HCT116 (cell line): ENCODE results near the gene SIX5. TPM values are rescaled to one million over a fixed set of nuclear protein-coding genes. Genes with fewer than 3 reads are reported as not detected.

ENCODE experiments used
- ATAC-seq: fragments of 200-7000 bp; cut with Tn5 transposase; 2 replicates; pipeline ENCODE4 v1.9.1; 2020; ENCODE audit warnings: mild to moderate bottlenecking, moderate library complexity
- BruUV-seq: library from RNA; stranded (reverse); fragments of 400-500 nt; replicated peaks from 2 replicates; lab custom pipeline; 2021; lab: Mats Ljungman, UMichigan
- CTCF ChIA-PET: fragments of 300-600 bp; sonication (Branson Sonifier 250); formaldehyde crosslinking; loops from one replicate; lab custom pipeline; 2021; ENCODE audit warnings: antibody characterized with exemption; lab: Charles Lee
- POLR2A ChIA-PET: fragments of 300-600, 350-600 bp; sonication (Branson Sonifier 250); formaldehyde crosslinking; loops from one replicate; lab custom pipeline; 2021; ENCODE audit warnings: antibody characterized with exemption; lab: Charles Lee
- RAD21 ChIA-PET, 2 experiments: fragments of 300-600 bp; sonication (Branson Sonifier 250); formaldehyde crosslinking; loops; one replicate each; lab custom pipeline; 2023; ENCODE audit warnings: low total read pairs in 2 of 2; ENCODE audit not compliant: uncharacterized antibody in 2 of 2, unreplicated experiment in 2 of 2, low non-redundant PET in 1 of 2; lab: Charles Lee
- DNase-seq: peaks from one replicate; pipeline ENCODE4 v3.0.0-alpha.2; 2010; ENCODE audit warnings: low read depth, low spot score
- H2AFZ ChIP-seq: fragments of 200-600 bp; shearing (Covaris generic), sonication (generic); 2 replicates; pipeline ENCODE4 v1.6.1; 2017; ENCODE audit warnings: low read depth, mixed run types, mixed read lengths, antibody characterized with exemption, low read length; ENCODE audit not compliant: poor library complexity, severe bottlenecking
- H3K27ac ChIP-seq: 2 replicates; pipeline ENCODE4 v1.5.1; 2012; ENCODE audit warnings: low read depth, low read length
- H3K27me3 ChIP-seq: fragments of 200-600 bp; sonication (generic); 2 replicates; pipeline ENCODE4 v1.6.1; 2016; ENCODE audit warnings: mixed run types, low read length, mixed read lengths; ENCODE audit not compliant: insufficient read depth
- H3K36me3 ChIP-seq, 2 experiments: fragments of 200-500 bp in 1 of 2; fragments of 200-600 bp in 1 of 2; sonication (Bioruptor generic) in 1 of 2; sonication (generic) in 1 of 2; 2 replicates each; pipeline versions ENCODE4 v1.5.1 to v1.6.1; 2014 to 2016; ENCODE audit warnings: low read length in 2 of 2, inconsistent platforms in 1 of 2, mixed read lengths in 1 of 2, mixed run types in 1 of 2; ENCODE audit not compliant: insufficient read depth in 2 of 2, control insufficient read depth in 1 of 2
- H3K4me1 ChIP-seq, 2 experiments: fragments of 200-600 bp in 1 of 2; sonication (generic) in 1 of 2; 2 replicates each; pipeline versions ENCODE4 v1.5.1 to v1.6.1; 2012 to 2017; ENCODE audit warnings: low read length in 2 of 2, inconsistent platforms in 1 of 2, mild to moderate bottlenecking in 1 of 2, mixed read lengths in 1 of 2, mixed run types in 1 of 2, moderate library complexity in 1 of 2; ENCODE audit not compliant: insufficient read depth in 2 of 2, control insufficient read depth in 1 of 2
- H3K4me2 ChIP-seq: fragments of 200-600 bp; sonication (generic); 2 replicates; pipeline ENCODE4 v1.6.1; 2017; ENCODE audit warnings: mixed run types, low read length, mixed read lengths
- H3K4me3 ChIP-seq, 2 experiments: fragments of 200-600 bp in 1 of 2; sonication (generic) in 1 of 2; replicated peaks in 1 of 2; 2 replicates each; pipeline ENCODE4 v1.5.1; 2011 to 2016; ENCODE audit warnings: low read length in 2 of 2, control low read depth in 1 of 2, low read depth in 1 of 2, mild to moderate bottlenecking in 1 of 2, mixed read lengths in 1 of 2, mixed run types in 1 of 2
- H3K79me2 ChIP-seq: fragments of 200-600 bp; sonication (generic); 2 replicates; pipeline ENCODE4 v1.6.1; 2017; ENCODE audit warnings: mild to moderate bottlenecking, mixed run types, low read length, moderate library complexity, mixed read lengths; ENCODE audit not compliant: insufficient read depth
- H3K9ac ChIP-seq: fragments of 200-600 bp; sonication (generic); 2 replicates; pipeline ENCODE4 v1.6.1; 2016; ENCODE audit warnings: low read length, mixed read lengths
- H3K9me2 ChIP-seq: fragments of 200-600 bp; sonication (generic), shearing (Covaris generic); 2 replicates; pipeline ENCODE4 v1.6.1; 2017; ENCODE audit warnings: mixed run types, mild to moderate bottlenecking, moderate library complexity; ENCODE audit not compliant: insufficient read depth
- H3K9me3 ChIP-seq, 2 experiments: fragments of 200-500 bp in 1 of 2; fragments of 200-600 bp in 1 of 2; sonication (Bioruptor generic) in 1 of 2; sonication (generic) in 1 of 2; 2 replicates each; pipeline ENCODE4 v1.6.1; 2014 to 2017; ENCODE audit warnings: low read length in 2 of 2, mixed read lengths in 2 of 2, inconsistent platforms in 1 of 2, low read depth in 1 of 2, mild to moderate bottlenecking in 1 of 2, mixed run types in 1 of 2, moderate library complexity in 1 of 2; ENCODE audit not compliant: control insufficient read depth in 1 of 2, insufficient read depth in 1 of 2
- H4K20me1 ChIP-seq: fragments of 200-600 bp; sonication (generic), shearing (Covaris generic); 2 replicates; pipeline ENCODE4 v1.6.1; 2017; ENCODE audit warnings: mixed run types, mild to moderate bottlenecking, moderate library complexity; ENCODE audit not compliant: insufficient read depth
- CEBPB ChIP-seq: IDR thresholded peaks from 2 replicates; pipeline ENCODE4 v1.6.1; 2012; ENCODE audit warnings: low read depth
- POLR2AphosphoS5 ChIP-seq: IDR thresholded peaks from 2 replicates; pipeline ENCODE4 v1.6.1; 2011; ENCODE audit warnings: mild to moderate bottlenecking, low read depth, low read length, moderate library complexity
- intact Hi-C: fragments of 100-400 bp; cut with micrococcal nuclease; formaldehyde crosslinking; loops from 2 replicates; pipeline ENCODE4 v1.10.0; 2022
- total RNA-seq: library from RNA; stranded (reverse); gene quantifications from one replicate; pipeline ENCODE4 v1.2.1, GENCODE V29; 2021; ENCODE audit not compliant: unreplicated experiment
- TF ChIP-seq, protein P1 (sequence below): IDR thresholded peaks from 2 replicates; pipeline ENCODE4 v1.6.1; 2012; ENCODE audit warnings: low read depth

SIX5 gene
- total RNA-seq, 1 experiment from 2014 or later = 18.3 TPM

- TF ChIP-seq, protein P1, sequence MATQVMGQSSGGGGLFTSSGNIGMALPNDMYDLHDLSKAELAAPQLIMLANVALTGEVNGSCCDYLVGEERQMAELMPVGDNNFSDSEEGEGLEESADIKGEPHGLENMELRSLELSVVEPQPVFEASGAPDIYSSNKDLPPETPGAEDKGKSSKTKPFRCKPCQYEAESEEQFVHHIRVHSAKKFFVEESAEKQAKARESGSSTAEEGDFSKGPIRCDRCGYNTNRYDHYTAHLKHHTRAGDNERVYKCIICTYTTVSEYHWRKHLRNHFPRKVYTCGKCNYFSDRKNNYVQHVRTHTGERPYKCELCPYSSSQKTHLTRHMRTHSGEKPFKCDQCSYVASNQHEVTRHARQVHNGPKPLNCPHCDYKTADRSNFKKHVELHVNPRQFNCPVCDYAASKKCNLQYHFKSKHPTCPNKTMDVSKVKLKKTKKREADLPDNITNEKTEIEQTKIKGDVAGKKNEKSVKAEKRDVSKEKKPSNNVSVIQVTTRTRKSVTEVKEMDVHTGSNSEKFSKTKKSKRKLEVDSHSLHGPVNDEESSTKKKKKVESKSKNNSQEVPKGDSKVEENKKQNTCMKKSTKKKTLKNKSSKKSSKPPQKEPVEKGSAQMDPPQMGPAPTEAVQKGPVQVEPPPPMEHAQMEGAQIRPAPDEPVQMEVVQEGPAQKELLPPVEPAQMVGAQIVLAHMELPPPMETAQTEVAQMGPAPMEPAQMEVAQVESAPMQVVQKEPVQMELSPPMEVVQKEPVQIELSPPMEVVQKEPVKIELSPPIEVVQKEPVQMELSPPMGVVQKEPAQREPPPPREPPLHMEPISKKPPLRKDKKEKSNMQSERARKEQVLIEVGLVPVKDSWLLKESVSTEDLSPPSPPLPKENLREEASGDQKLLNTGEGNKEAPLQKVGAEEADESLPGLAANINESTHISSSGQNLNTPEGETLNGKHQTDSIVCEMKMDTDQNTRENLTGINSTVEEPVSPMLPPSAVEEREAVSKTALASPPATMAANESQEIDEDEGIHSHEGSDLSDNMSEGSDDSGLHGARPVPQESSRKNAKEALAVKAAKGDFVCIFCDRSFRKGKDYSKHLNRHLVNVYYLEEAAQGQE = no peak
Measured at GRCh38 chr19:45745606-45746005, 23.4 kb downstream of the SIX5 start (continued).

DNA sequence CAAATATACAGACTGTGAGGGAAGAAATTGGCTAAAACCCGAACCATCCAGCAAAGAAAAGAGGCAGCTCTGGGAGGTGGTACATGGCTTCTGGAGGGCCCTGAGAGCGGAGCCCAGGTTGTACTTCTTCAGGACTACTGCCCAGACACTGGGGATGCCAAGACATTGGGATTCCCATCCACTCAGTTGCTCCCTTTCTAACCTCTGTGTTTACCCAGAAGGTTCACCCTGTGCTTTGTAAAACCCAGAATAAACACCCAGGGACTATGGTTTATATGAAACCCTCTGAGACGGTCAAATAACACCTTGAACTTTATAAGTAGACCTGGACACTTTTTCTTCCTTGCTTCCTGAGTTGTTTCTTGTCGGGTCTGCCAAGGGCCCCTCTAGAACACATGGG, 26.1 kb downstream of the SIX5 start:
- Histone ChIP-seq H3K4me2 (no peak overlapping the region), H3K9me3 (no peaks in the 10 kb centered on the region), H2AFZ (no peak overlapping the region), H3K79me2 (no peaks in the 10 kb centered on the region), H3K27me3 (no peaks in the 10 kb centered on the region), H3K4me1 (peaks cover 0 to 10% of the 10 kb centered on the region in 2 experiments; a peak in 1 of 4 replicates), H4K20me1 (no peaks in the 10 kb centered on the region), H3K4me3 (no peak overlapping the region), H3K36me3 (no peaks in the 10 kb centered on the region), H3K27ac (no peak overlapping the region), H3K9ac (no peak overlapping the region), H3K9me2 (no peaks in the 10 kb centered on the region)
- ATAC-seq (no peak), DNase-seq (no peak)
- CTCF ChIA-PET = no interaction called here
- POLR2A ChIA-PET = interaction anchor here (1.2 kb wide), 1 partner anchor 18 kb away, joined by 3 read pairs; no protein-coding TSS in a partner anchor
- intact Hi-C loops = no loop called here
- RAD21 ChIA-PET = no interaction called here
- TF ChIP-seq CEBPB = no peak
- no peak for TF ChIP-seq POLR2AphosphoS5
- no TSS peak for BruUV-seq
